ENCODE measurements around the gene SLC35C1. TPM values are rescaled to one million over a fixed set of nuclear protein-coding genes. Genes with fewer than 3 reads are reported as not detected.

Gene SLC35C1
- total and polyA plus RNA-seq, 8 donors, result 6.6 to 30.7 (median 7.7) TPM

GRCh38 chr11:45761659-45762058 is 43.3 kb upstream of the SLC35C1 start:
- Histone ChIP-seq H3K27me3 (peaks cover 0 to under 1% of the 10 kb centered on the region in 2 donors), H3K36me3 (no peaks in the 10 kb centered on the region), H3K27ac (no peak overlapping the region), H3K4me3 (no peak overlapping the region), H3K4me1 (no peaks in the 10 kb centered on the region), H3K9me3 (no peaks in the 10 kb centered on the region)
- intact Hi-C loops (cut with DNase I), result no loop called here
- DNase-seq (no peak), ATAC-seq (no peak)
- TF ChIP-seq CTCF (IDR thresholded peaks at IDR 0.05), result no peak

- no peaks in the 10 kb centered on the region for H3K4me1 ChIP-seq
- H3K4me3 ChIP-seq, result no peak overlapping the region
- H3K36me3 ChIP-seq, result no peaks in the 10 kb centered on the region
- no peak overlapping the region for H3K27ac ChIP-seq
- peaks cover 0 to 4% of the 10 kb centered on the region in 2 donors for H3K27me3 ChIP-seq
- no peak for TF ChIP-seq CTCF (IDR thresholded peaks at IDR 0.05)
- ATAC-seq (no peak), DNase-seq (no peak)
- intact Hi-C loops (cut with DNase I), result no loop called here
- H3K9me3 ChIP-seq, result no peaks in the 10 kb centered on the region
Measured at GRCh38 chr11:45765107-45765668, 39.8 kb upstream of the SLC35C1 start.

GRCh38 chr11:45765836-45766235 is 39.1 kb upstream of the SLC35C1 start:
- Histone ChIP-seq H3K36me3 (no peaks in the 10 kb centered on the region), H3K27me3 (peaks cover 0 to 4% of the 10 kb centered on the region in 2 donors), H3K9me3 (no peaks in the 10 kb centered on the region), H3K27ac (no peak overlapping the region), H3K4me3 (no peak overlapping the region), H3K4me1 (no peaks in the 10 kb centered on the region)
- ATAC-seq, result no peak
- DNase-seq, result no peak
- no peak for TF ChIP-seq CTCF (IDR thresholded peaks at IDR 0.05)
- intact Hi-C loops (cut with DNase I), result no loop called here

GRCh38 chr11:45766469-45766868 is 38.5 kb upstream of the SLC35C1 start:
- intact Hi-C loops (cut with DNase I), result no loop called here
- peaks cover 0 to 4% of the 10 kb centered on the region in 2 donors for H3K27me3 ChIP-seq
- DNase-seq, result no peak
- no peak overlapping the region for H3K27ac ChIP-seq
- TF ChIP-seq CTCF (IDR thresholded peaks at IDR 0.05), result no peak
- no peaks in the 10 kb centered on the region for H3K36me3 ChIP-seq
- no peaks in the 10 kb centered on the region for H3K9me3 ChIP-seq
- H3K4me3 ChIP-seq, result no peak overlapping the region
- no peaks in the 10 kb centered on the region for H3K4me1 ChIP-seq
- no peak for ATAC-seq

- Histone ChIP-seq H3K27me3 (peaks cover 0 to 4% of the 10 kb centered on the region in 2 donors), H3K27ac (no peak overlapping the region), H3K9me3 (no peaks in the 10 kb centered on the region), H3K36me3 (no peaks in the 10 kb centered on the region), H3K4me3 (no peak overlapping the region), H3K4me1 (peaks cover 0 to 9% of the 10 kb centered on the region in 2 donors)
- intact Hi-C loops (cut with DNase I), result no loop called here
- DNase-seq (no peak), ATAC-seq (no peak)
- TF ChIP-seq CTCF (IDR thresholded peaks at IDR 0.05), result no peak
Measured at GRCh38 chr11:45768486-45768885, 36.5 kb upstream of the SLC35C1 start.
